HL-60 (cell line): ENCODE data around the gene RGS8.

Source experiments
- GABPA ChIP-seq: IDR thresholded peaks from 2 replicates; pipeline ENCODE4 v1.6.1; 2012; ENCODE audit warnings: low read depth
- TF ChIP-seq, protein P1 (sequence below): IDR thresholded peaks from one replicate; pipeline ENCODE4 v1.5.1; 2011; ENCODE audit warnings: low read length, control low read depth, inconsistent platforms; ENCODE audit not compliant: insufficient read depth
- TF ChIP-seq, protein P2 (sequence below): IDR thresholded peaks from 2 replicates; pipeline ENCODE4 v1.6.1; 2012; ENCODE audit warnings: low read depth; ENCODE audit not compliant: insufficient replicate concordance

DNA sequence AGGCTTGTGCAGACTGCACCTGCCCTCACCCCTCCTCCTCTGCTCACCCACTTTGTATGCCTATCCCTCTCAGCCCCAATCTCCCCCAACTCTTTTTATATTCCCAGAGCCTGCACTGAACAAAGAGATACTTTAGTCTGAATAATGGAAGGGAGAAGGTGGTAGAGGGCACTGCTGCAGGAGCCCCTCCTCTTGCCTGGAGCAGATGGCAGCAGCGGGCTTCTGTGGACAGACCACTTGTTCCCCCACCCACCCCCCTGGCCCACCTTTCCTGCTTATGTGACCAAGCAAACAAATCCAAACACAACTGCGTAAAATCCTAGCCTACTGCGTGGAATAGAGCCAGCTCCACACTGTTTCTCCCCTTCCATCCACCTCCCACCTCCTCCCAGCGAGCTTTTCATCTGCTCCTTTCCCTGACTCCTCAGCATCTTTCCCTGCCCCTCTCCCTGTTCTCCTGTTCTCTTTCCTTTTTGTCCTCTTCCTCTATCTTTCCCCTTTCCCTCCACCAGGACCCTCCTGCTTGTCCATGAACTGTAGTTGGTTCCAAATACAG is 27.5 kb downstream of the RGS8 start:
- no peak for TF ChIP-seq GABPA
- TF ChIP-seq, protein P1, sequence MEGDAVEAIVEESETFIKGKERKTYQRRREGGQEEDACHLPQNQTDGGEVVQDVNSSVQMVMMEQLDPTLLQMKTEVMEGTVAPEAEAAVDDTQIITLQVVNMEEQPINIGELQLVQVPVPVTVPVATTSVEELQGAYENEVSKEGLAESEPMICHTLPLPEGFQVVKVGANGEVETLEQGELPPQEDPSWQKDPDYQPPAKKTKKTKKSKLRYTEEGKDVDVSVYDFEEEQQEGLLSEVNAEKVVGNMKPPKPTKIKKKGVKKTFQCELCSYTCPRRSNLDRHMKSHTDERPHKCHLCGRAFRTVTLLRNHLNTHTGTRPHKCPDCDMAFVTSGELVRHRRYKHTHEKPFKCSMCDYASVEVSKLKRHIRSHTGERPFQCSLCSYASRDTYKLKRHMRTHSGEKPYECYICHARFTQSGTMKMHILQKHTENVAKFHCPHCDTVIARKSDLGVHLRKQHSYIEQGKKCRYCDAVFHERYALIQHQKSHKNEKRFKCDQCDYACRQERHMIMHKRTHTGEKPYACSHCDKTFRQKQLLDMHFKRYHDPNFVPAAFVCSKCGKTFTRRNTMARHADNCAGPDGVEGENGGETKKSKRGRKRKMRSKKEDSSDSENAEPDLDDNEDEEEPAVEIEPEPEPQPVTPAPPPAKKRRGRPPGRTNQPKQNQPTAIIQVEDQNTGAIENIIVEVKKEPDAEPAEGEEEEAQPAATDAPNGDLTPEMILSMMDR, result no peak
- TF ChIP-seq, protein P2, sequence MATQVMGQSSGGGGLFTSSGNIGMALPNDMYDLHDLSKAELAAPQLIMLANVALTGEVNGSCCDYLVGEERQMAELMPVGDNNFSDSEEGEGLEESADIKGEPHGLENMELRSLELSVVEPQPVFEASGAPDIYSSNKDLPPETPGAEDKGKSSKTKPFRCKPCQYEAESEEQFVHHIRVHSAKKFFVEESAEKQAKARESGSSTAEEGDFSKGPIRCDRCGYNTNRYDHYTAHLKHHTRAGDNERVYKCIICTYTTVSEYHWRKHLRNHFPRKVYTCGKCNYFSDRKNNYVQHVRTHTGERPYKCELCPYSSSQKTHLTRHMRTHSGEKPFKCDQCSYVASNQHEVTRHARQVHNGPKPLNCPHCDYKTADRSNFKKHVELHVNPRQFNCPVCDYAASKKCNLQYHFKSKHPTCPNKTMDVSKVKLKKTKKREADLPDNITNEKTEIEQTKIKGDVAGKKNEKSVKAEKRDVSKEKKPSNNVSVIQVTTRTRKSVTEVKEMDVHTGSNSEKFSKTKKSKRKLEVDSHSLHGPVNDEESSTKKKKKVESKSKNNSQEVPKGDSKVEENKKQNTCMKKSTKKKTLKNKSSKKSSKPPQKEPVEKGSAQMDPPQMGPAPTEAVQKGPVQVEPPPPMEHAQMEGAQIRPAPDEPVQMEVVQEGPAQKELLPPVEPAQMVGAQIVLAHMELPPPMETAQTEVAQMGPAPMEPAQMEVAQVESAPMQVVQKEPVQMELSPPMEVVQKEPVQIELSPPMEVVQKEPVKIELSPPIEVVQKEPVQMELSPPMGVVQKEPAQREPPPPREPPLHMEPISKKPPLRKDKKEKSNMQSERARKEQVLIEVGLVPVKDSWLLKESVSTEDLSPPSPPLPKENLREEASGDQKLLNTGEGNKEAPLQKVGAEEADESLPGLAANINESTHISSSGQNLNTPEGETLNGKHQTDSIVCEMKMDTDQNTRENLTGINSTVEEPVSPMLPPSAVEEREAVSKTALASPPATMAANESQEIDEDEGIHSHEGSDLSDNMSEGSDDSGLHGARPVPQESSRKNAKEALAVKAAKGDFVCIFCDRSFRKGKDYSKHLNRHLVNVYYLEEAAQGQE, result no peak
